K562 (cell line): ENCODE data around the gene HOXD13. TPM values are rescaled to one million over a fixed set of nuclear protein-coding genes. Genes with fewer than 3 reads are reported as not detected.

Experiments used
- ATAC-seq: fragments of 200-7000 bp; cut with Tn5 transposase; 3 replicates; pipeline ENCODE4 v1.9.1; 2020; ENCODE audit warnings: moderate library complexity
- BruUV-seq: library from RNA; stranded (reverse); fragments of 400-500 nt; replicated peaks from 2 replicates; lab custom pipeline; 2021; lab: Mats Ljungman, UMichigan
- CTCF ChIA-PET: fragments of 300-600 bp; formaldehyde crosslinking; extraction: SDS; loops from one replicate; lab custom pipeline; 2021; ENCODE audit warnings: low intra/inter-chr PET ratio; lab: Yijun Ruan, JAX
- POLR2A ChIA-PET: fragments of 300-600, 350-650 bp; sonication (Branson Sonifier 250); formaldehyde crosslinking; extraction: SDS; loops from one replicate; lab custom pipeline; 2021; ENCODE audit warnings: antibody characterized with exemption, inconsistent platforms; lab: Yijun Ruan, JAX
- DNase-seq, 4 experiments: peaks; one replicate each; pipeline versions ENCODE4 v3.0.0 to v3.0.0-alpha.2; 2011 to 2018; ENCODE audit warnings: low spot score in 3 of 4, mixed read lengths in 3 of 4; ENCODE audit errors: extremely low read depth in 1 of 4
- FAIRE-seq: peaks from 2 replicates; lab custom pipeline; 2011; peaks lifted over from hg19 to GRCh38; lab: Jason Lieb, UNC
- H2AFZ ChIP-seq: 2 replicates; pipeline ENCODE4 v1.6.0; 2011; ENCODE audit warnings: low read depth, low read length, control low read depth, inconsistent platforms
- H3K27ac ChIP-seq: fragments of 200-600 bp; 3 replicates; pipeline ENCODE4 v1.8.0; 2011; ENCODE audit warnings: low read depth, mild to moderate bottlenecking, control low read depth, inconsistent platforms, low read length, moderate library complexity, mixed read lengths; ENCODE audit errors: extremely low read depth
- H3K27me3 ChIP-seq, 2 experiments: fragments of 300-600 bp in 1 of 2; 2 replicates in 1 of 2; 3 replicates in 1 of 2; pipeline versions ENCODE4 v1.6.0 to v1.8.0; 2011; ENCODE audit warnings: inconsistent platforms in 2 of 2, low read length in 2 of 2, mild to moderate bottlenecking in 1 of 2, mixed read lengths in 1 of 2, moderate library complexity in 1 of 2; ENCODE audit not compliant: control insufficient read depth in 2 of 2, insufficient read depth in 2 of 2
- H3K36me3 ChIP-seq: fragments of 300-600 bp; 3 replicates; pipeline ENCODE4 v1.8.0; 2011; ENCODE audit warnings: mild to moderate bottlenecking, low read length, inconsistent platforms; ENCODE audit not compliant: control insufficient read depth, insufficient read depth
- H3K4me1 ChIP-seq, 2 experiments: fragments of 200-600 bp in 1 of 2; replicated peaks in 1 of 2; 2 replicates in 1 of 2; 3 replicates in 1 of 2; pipeline versions ENCODE4 v1.5.1 to v1.8.0; 2011; ENCODE audit warnings: inconsistent platforms in 2 of 2, low read length in 2 of 2, mild to moderate bottlenecking in 1 of 2, mixed read lengths in 1 of 2, moderate library complexity in 1 of 2; ENCODE audit not compliant: control insufficient read depth in 2 of 2, insufficient read depth in 2 of 2
- H3K4me2 ChIP-seq: 2 replicates; pipeline ENCODE4 v1.6.1; 2011; ENCODE audit warnings: low read length, control low read depth, inconsistent platforms, mixed read lengths; ENCODE audit not compliant: insufficient read depth
- H3K4me3 ChIP-seq: fragments of 200-600 bp; sonication (generic), shearing (Covaris generic); 2 replicates; pipeline ENCODE4 v1.5.1; 2016; ENCODE audit warnings: control low read depth, inconsistent platforms
- H3K79me2 ChIP-seq: fragments of 200-600 bp; 3 replicates; pipeline ENCODE4 v1.8.0; 2011; ENCODE audit warnings: low read length, inconsistent platforms; ENCODE audit not compliant: control insufficient read depth, insufficient read depth
- H3K9ac ChIP-seq, 2 experiments: 2 replicates each; pipeline versions ENCODE4 v1.6.0 to v1.6.1; 2011; ENCODE audit warnings: low read depth in 2 of 2, low read length in 2 of 2, control low read depth in 1 of 2, inconsistent platforms in 1 of 2, mild to moderate bottlenecking in 1 of 2, mixed read lengths in 1 of 2; ENCODE audit not compliant: insufficient read depth in 1 of 2
- H3K9me1 ChIP-seq: one replicate; pipeline ENCODE4 v1.6.0; 2011; ENCODE audit warnings: inconsistent platforms, mild to moderate bottlenecking, low read length, moderate library complexity; ENCODE audit not compliant: control insufficient read depth, insufficient read depth
- H3K9me3 ChIP-seq: replicated peaks from 2 replicates; pipeline ENCODE4 v1.5.1; 2011; ENCODE audit warnings: low read depth, low read length, inconsistent platforms; ENCODE audit not compliant: control insufficient read depth, insufficient read depth
- H4K20me1 ChIP-seq: replicated peaks from 2 replicates; pipeline ENCODE4 v1.6.1; 2011; ENCODE audit warnings: low read length, inconsistent platforms, mixed read lengths; ENCODE audit not compliant: control insufficient read depth, insufficient read depth
- BMI1 ChIP-seq: fragments of 150-350 bp; IDR thresholded peaks from 2 replicates; pipeline ENCODE4 v1.6.1; 2014; ENCODE audit warnings: low read length
- BRD9 ChIP-seq: fragments of 450-650 bp; IDR thresholded peaks from 2 replicates; pipeline ENCODE4 v1.6.1; 2018; ENCODE audit warnings: low read depth; ENCODE audit not compliant: partially characterized antibody
- CBX2 ChIP-seq: fragments of 200-600 bp; sonication (generic); IDR thresholded peaks from one replicate; pipeline ENCODE4 v1.6.1; 2012; ENCODE audit warnings: mild to moderate bottlenecking, low read length, inconsistent platforms; ENCODE audit not compliant: insufficient read depth, poor library complexity, severe bottlenecking
- CBX8 ChIP-seq: fragments of 200-600 bp; sonication (generic); IDR thresholded peaks from 2 replicates; pipeline ENCODE4 v1.6.1; 2012; ENCODE audit warnings: borderline replicate concordance, mixed run types, low read depth, mild to moderate bottlenecking, moderate library complexity, mixed read lengths, low read length, control low read depth, inconsistent platforms; ENCODE audit not compliant: poor library complexity, severe bottlenecking; ENCODE audit errors: extremely low read depth
- CXXC5 ChIP-seq: fragments of 250-450 bp; sonication (Bioruptor Pico); IDR thresholded peaks from 2 replicates; pipeline ENCODE4 v1.8.0; 2022; ENCODE audit warnings: inconsistent platforms, mild to moderate bottlenecking, moderate library complexity
- DDX20 ChIP-seq: fragments of 450-650 bp; IDR thresholded peaks from 2 replicates; pipeline ENCODE4 v1.6.1; 2016; ENCODE audit warnings: missing genetic modification characterization, low read depth, mild to moderate bottlenecking, missing compliant biosample characterization, moderate library complexity
- HDAC8 ChIP-seq: fragments of 450-650 bp; IDR thresholded peaks from 2 replicates; pipeline ENCODE4 v1.6.1; 2016; ENCODE audit warnings: mild to moderate bottlenecking, missing genetic modification characterization, moderate library complexity, missing compliant biosample characterization
- RNF2 ChIP-seq: sonication (generic); IDR thresholded peaks from 2 replicates; pipeline ENCODE4 v1.6.1; 2016
- SPI1 ChIP-seq: IDR thresholded peaks from 2 replicates; pipeline ENCODE4 v1.6.1; 2011; ENCODE audit warnings: low read depth, low read length, control low read depth, borderline replicate concordance
- SRF ChIP-seq, 2 experiments: fragments of 250-450, 450-650 bp in 1 of 2; sonication (Bioruptor Pico) in 1 of 2; sonication (generic) in 1 of 2; formaldehyde crosslinking; IDR thresholded peaks; 2 replicates each; pipeline versions ENCODE4 v1.5.0 to v1.5.1; 2020 to 2022; ENCODE audit warnings: mild to moderate bottlenecking in 1 of 2, missing genetic modification reagents in 1 of 2
- TCFL5 ChIP-seq: fragments of 250-450 bp; sonication (Bioruptor Pico); conservative IDR thresholded peaks from 2 replicates; pipeline ENCODE4 v1.6.1; 2021; ENCODE audit warnings: mild to moderate bottlenecking, moderate library complexity, matching md5 sums
- YY1 ChIP-seq, 3 experiments: IDR thresholded peaks; 2 replicates each; pipeline ENCODE4 v1.6.1; 2011; ENCODE audit warnings: low read length in 2 of 3, mild to moderate bottlenecking in 2 of 3, moderate library complexity in 2 of 3, borderline replicate concordance in 1 of 3, control low read depth in 1 of 3, low read depth in 1 of 3; ENCODE audit not compliant: insufficient read depth in 3 of 3, insufficient replicate concordance in 2 of 3, control insufficient read depth in 1 of 3, insufficient read length in 1 of 3; ENCODE audit errors: extremely low read depth in 1 of 3
- WGBS: fragments of 100-300 bp; shearing (Covaris generic); methylation state at CpG from one replicate; pipeline ENCODE4 v1.1.6; 2016; ENCODE audit warnings: low coverage, mixed read lengths; ENCODE audit not compliant: insufficient coverage; ENCODE audit errors: missing lambda C conversion rate; 5-methylcytosine and 5-hydroxymethylcytosine counted together
- in situ Hi-C: fragments of 300-500 bp; cut with MboI; formaldehyde crosslinking; loops from 4 replicates; pipeline ENCODE4 v1.15.0; 2018; ENCODE audit warnings: inconsistent platforms, mixed read lengths
- intact Hi-C: fragments of 100-400 bp; cut with micrococcal nuclease; formaldehyde crosslinking; loops from 2 replicates; pipeline ENCODE4 v1.14.2; 2022
- polyA plus RNA-seq, 8 experiments: library from polyadenylated mRNA; depleted of rRNA in 4 of 8; stranded (reverse) in 5 of 8; unstranded in 3 of 8; fragments of >200 nt; fragmentation: Nextera tagmentation in 2 of 8; fragmentation: Illumina TruSeq in 1 of 8; extraction: Ambion mirVana in 2 of 8; extraction: Trizol in 1 of 8; gene quantifications; 2 replicates each; pipeline versions ENCODE4 v1.2.1 to v1.2.3, GENCODE V29; 2011 to 2014; ENCODE audit warnings: inconsistent platforms in 1 of 8, missing spikeins in 1 of 8
- total RNA-seq, 7 experiments: library from RNA; depleted of rRNA in 6 of 7; stranded (reverse); fragments of >200 nt in 6 of 7; fragmentation: Illumina TruSeq in 2 of 7; extraction: Trizol in 2 of 7; gene quantifications; 2 replicates each; pipeline versions ENCODE4 v1.2.1 to v1.2.3, GENCODE V29; 2011 to 2021; ENCODE audit warnings: low replicate concordance in 1 of 7
- TF ChIP-seq, protein P1 (sequence below): fragments of 450-650 bp; IDR thresholded peaks from 2 replicates; pipeline ENCODE4 v1.6.1; 2018; ENCODE audit not compliant: partially characterized antibody
- TF ChIP-seq, protein P2 (sequence below): fragments of 450-650 bp; IDR thresholded peaks from 2 replicates; pipeline ENCODE4 v1.6.1; 2016

Gene HOXD13
- total and polyA plus RNA-seq, 9 of the 15 experiments (the other 6 are each of a cell fraction or from before 2014, with no cell fraction given): 0.03 to 0.04 TPM; not detected in 7

DNA sequence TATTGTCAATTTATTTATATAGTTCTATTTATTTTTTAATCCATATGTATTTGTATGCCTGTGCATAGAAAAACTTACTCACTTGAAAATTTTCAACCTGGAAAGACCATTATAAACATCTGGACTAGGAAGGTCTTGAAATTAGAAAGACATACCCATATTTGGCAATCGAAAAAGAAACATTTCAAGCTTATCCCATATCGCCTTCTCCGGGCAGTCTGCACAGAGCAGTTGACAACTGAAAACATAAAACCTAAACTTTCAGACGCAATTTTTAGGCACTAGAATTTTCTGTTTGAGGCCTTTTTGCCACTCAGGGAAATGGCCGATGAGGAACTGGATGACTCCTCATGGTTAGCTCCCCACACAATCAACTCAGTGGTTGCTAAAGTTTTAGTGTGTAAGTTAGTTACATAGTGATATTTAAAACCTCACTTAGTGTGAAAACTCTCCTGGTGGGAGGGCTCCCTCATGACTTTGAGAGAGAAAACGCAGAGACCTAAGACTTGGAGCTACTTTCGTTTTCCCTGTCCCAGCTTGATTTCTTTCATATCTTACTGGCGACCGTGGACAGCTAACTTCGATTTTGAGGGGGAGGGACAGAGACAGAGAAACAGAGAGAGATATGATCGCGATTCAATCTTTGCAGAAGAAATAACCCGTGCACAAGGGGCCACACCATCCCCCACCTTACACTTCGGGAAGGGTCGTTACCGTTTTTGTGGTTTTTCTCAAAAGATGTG is 3.9 kb downstream of the HOXD13 start:
- intact Hi-C loops: loop anchor here (5.0 kb wide), 4 partner anchors 219 to 1349 kb away; no protein-coding TSS in a partner anchor
- CTCF ChIA-PET: interaction anchor here (0.6 to 2.7 kb wide), 4 partner anchors 17 to 645 kb away, joined by 3 to 13 read pairs (median 3); no protein-coding TSS in a partner anchor
- peak overlapping the region; percentile 29 for H3K4me3 ChIP-seq
- H3K9ac ChIP-seq: 0 out of 4 replicates have a peak overlapping the region, but pooled peaks of 1 of the 2 experiments have one; percentile 21
- TF ChIP-seq RNF2 (peak; percentile 81), CBX8 (peak; percentile 99), SPI1 (peak; percentile 40; the same call in 1 of the 2 replicates), CXXC5 (CRISPR knock-in tag) (no peak), TCFL5 (CRISPR knock-in tag) (no peak), CBX2 (peak; percentile 97), SRF (CRISPR knock-in tag; IDR thresholded peaks at IDR 0.05) (peak in 1 of 2 experiments; percentile 90; a peak in 2 of 4 replicates), YY1 (IDR thresholded peaks at IDR 0.05; ENCODE audit: borderline replicate concordance in 1 of 3, control insufficient read depth in 1 of 3, extremely low read depth in 1 of 3, insufficient read depth in 3 of 3, insufficient read length in 1 of 3, insufficient replicate concordance in 2 of 3, low read depth in 1 of 3, low read length in 2 of 3) (peak in 1 of 3 experiments; percentile 42), BMI1 (peak; percentile 81; the same call in 1 of the 2 replicates), BRD9 (no peak), DDX20 (tag) (no peak), HDAC8 (tag) (no peak)
- TF ChIP-seq, protein P1, sequence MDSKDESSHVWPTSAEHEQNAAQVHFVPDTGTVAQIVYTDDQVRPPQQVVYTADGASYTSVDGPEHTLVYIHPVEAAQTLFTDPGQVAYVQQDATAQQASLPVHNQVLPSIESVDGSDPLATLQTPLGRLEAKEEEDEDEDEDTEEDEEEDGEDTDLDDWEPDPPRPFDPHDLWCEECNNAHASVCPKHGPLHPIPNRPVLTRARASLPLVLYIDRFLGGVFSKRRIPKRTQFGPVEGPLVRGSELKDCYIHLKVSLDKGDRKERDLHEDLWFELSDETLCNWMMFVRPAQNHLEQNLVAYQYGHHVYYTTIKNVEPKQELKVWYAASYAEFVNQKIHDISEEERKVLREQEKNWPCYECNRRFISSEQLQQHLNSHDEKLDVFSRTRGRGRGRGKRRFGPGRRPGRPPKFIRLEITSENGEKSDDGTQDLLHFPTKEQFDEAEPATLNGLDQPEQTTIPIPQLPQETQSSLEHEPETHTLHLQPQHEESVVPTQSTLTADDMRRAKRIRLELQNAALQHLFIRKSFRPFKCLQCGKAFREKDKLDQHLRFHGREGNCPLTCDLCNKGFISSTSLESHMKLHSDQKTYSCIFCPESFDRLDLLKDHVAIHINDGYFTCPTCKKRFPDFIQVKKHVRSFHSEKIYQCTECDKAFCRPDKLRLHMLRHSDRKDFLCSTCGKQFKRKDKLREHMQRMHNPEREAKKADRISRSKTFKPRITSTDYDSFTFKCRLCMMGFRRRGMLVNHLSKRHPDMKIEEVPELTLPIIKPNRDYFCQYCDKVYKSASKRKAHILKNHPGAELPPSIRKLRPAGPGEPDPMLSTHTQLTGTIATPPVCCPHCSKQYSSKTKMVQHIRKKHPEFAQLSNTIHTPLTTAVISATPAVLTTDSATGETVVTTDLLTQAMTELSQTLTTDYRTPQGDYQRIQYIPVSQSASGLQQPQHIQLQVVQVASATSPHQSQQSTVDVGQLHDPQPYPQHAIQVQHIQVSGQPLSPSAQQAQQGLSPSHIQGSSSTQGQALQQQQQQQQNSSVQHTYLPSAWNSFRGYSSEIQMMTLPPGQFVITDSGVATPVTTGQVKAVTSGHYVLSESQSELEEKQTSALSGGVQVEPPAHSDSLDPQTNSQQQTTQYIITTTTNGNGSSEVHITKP: peak; percentile 25
- TF ChIP-seq, protein P2, sequence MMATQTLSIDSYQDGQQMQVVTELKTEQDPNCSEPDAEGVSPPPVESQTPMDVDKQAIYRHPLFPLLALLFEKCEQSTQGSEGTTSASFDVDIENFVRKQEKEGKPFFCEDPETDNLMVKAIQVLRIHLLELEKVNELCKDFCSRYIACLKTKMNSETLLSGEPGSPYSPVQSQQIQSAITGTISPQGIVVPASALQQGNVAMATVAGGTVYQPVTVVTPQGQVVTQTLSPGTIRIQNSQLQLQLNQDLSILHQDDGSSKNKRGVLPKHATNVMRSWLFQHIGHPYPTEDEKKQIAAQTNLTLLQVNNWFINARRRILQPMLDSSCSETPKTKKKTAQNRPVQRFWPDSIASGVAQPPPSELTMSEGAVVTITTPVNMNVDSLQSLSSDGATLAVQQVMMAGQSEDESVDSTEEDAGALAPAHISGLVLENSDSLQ: no peak
- TF ChIP-seq, all 486 proteins: peak for 8
- ATAC-seq: peak; percentile 11
- H3K36me3 ChIP-seq: no peaks in the 10 kb centered on the region
- H2AFZ ChIP-seq: peak overlapping the region; percentile 79
- in situ Hi-C loops: loop anchor here (5.0 to 25.0 kb wide), 2 partner anchors 734 to 1059 kb away; no protein-coding TSS in a partner anchor
- no peak overlapping the region for H3K27ac ChIP-seq
- no peaks in the 10 kb centered on the region for H3K9me1 ChIP-seq
- no peaks in the 10 kb centered on the region for H3K9me3 ChIP-seq
- no TSS peak for BruUV-seq
- peaks cover 70 to 81% of the 10 kb centered on the region in 2 experiments for H3K27me3 ChIP-seq
- FAIRE-seq: peak; percentile 85
- H3K4me2 ChIP-seq: peak overlapping the region; percentile 72
- H4K20me1 ChIP-seq: peaks cover 17% of the 10 kb centered on the region; the same call in 1 of the 2 replicates
- no peaks in the 10 kb centered on the region for H3K79me2 ChIP-seq
- DNase-seq: peak in 1 of 4 experiments; percentile 29
- peaks cover 8 to 33% of the 10 kb centered on the region in 2 experiments for H3K4me1 ChIP-seq
- WGBS: 10% methylated on average over 16 of the region's 16 CpGs
- POLR2A ChIA-PET: interaction anchor here (0.8 kb wide), 1 partner anchor 420 kb away, joined by 4 read pairs; no protein-coding TSS in a partner anchor
